OCI-M2 (cell line): ENCODE measurements around the gene MPZL3.
"Not testable (repeated sequence)": the region's sequence is repeated elsewhere in the genome, so short reads cannot be mapped to it uniquely, and the experiment has no call there.

Experiments
- DNase-seq: peaks from one replicate; lab custom pipeline; 2025; ENCODE audit not compliant: unreplicated experiment; lab: John Stamatoyannopoulos, UW

The MPZL3 gene

DNA sequence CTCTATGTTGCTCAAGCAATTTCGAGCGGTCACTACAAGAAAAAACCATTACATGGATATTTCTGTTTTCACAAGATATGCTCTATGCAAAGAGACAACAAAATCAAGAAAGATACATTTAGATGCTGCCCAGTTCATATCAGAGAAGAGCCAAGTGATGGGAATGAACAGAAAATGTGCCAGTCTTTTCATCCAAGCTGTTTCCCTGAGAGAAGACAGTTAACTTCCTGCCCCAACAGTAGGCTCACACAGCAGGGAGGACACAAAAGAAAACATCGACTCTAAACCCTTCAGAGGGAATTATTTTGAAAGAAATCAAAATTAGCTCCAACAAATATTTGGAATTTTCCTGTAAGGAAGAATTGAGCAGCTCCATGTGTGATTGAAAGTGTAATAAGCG lies 39.0 kb downstream of the MPZL3 start:
- no peak for DNase-seq

- DNase-seq: no peak
Observed at GRCh38 chr11:118212781-118213191, 39.4 kb downstream of the MPZL3 start.

DNA sequence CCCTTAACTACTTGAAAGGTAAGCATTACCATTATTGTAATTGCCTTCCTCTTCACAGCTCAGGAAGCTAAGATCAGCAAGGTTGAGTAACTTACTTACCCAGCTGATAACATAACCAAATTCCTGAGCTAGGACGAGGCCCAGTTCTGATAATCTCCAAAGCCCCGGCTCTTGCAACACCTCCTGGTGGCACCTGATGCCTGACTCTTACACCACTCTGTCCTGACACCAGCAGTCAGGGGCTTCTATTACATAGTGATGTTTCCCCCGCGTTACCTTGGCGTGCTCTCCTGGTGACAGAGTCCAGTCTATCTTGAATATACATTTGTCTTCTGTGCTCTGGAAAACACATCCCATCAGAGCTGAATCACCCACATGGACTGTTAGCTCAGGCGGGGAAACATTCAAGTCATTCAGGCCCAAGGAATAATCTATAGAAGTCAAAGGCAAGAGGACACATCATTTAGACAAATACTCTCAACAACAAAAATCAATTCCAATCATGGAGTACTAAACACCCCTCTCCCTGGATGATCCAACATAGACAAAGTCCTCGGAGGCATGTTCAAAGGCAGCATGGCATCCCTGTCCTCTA lies 39.9 kb downstream of the MPZL3 start:
- DNase-seq: no peak

- no peak for DNase-seq
Observed at GRCh38 chr11:118211006-118211405, 41.2 kb downstream of the MPZL3 start.

- no peak for DNase-seq
Observed at GRCh38 chr11:118210323-118210722, 41.8 kb downstream of the MPZL3 start.

GRCh38 chr11:118209033-118209432 lies 43.1 kb downstream of the MPZL3 start:
- DNase-seq: no peak

- DNase-seq: no peak
Observed at GRCh38 chr11:118207079-118207478, 45.1 kb downstream of the MPZL3 start.

DNA sequence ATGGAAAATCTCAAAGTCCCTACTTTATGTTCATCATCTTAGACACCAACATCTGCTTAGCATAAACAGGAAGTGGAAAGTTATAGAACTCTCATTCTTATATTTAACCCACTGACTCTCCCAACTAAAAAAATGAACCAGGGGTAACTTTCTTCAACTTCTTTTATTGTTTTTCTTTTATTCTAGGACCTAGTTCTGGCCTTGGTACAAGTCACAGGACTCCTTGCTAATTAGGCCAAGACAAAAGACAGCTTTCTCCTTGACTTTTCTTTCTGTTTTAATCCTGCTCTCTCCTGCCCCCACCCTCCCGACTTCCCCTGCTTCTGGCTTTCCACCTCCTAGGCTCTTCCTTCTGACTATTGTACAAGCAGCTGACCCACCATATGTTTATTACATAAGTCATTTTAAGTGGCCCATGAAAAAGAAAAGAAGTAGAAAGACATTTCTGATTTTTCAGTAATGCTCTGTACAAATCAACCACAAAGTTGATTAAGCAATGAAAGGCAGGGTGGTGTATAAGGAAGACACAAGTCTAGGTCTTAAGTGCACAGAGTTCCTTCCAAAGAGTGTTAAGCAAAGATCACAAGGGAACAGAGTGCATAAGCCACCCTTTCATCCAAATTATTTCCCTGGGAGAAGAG lies 45.7 kb downstream of the MPZL3 start:
- no peak for DNase-seq

- DNase-seq: no peak
Observed at GRCh38 chr11:118205606-118206378, 46.4 kb downstream of the MPZL3 start.

- DNase-seq: no peak
Observed at GRCh38 chr11:118202599-118203422, 49.4 kb downstream of the MPZL3 start.

GRCh38 chr11:118201966-118202365 lies 50.2 kb downstream of the MPZL3 start:
- no peak for DNase-seq

GRCh38 chr11:118200901-118201680 lies 51.1 kb downstream of the MPZL3 start:
- no peak for DNase-seq

GRCh38 chr11:118200497-118200896 lies 51.7 kb downstream of the MPZL3 start:
- no peak for DNase-seq

GRCh38 chr11:118199135-118199534 lies 53.0 kb downstream of the MPZL3 start:
- DNase-seq: no peak

DNA sequence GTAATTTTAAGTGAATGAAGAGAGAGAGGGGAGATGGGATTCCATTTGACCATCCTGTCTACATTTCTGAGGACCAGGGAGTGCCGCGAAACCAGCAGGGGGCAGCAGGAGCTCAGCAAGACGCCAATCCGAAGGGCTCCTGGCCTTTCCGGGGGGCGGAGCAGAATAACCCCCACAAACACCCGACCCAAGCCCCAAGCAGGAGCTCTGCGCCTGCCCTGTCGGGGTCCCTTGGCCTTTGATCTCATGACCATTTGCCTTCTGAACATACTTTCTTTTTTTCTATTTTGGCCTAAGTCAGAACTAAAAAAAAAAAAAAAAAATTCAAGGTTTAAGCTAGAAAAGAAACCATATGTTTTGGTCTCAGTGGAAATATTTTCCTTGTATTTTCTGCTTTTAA lies 53.8 kb downstream of the MPZL3 start:
- no peak for DNase-seq

DNA sequence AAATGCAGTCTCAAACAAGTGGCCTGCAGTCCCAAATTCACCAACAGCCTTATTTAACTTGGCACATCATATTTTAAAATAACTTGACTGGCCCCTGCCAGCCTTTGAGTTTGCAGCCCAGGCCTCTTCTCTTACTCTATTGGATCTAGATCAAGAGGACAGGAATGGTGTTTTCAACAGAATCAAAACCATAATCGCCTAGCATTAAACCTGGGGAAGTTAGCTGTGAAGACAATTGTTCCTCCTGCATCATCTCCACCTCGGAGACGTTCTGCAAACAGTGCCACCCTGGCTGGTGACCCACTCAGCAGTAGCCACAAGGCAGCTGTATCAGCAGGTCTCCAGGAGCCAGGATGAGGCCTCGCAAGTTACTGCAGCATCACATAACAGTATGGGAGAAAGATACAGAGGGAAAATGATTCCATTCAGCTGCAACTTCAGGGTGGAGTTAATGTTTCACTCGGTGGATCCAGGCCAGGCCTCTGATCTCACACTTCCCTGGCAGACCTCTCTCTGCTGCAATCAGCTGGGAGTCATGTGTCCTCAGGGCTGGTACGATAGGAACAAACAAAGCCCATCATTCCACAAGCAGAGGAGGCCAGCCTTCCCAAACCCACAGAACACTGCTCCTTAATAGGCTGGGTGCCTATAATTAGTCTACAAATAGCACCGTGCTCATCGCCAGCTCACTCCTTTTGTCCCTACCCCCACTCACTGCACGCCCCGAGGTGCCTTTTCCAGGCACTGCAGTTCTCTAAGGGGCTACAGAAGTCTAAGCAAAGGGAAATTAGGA lies 57.1 kb downstream of the MPZL3 start:
- DNase-seq: no peak

- no peak for DNase-seq
Observed at GRCh38 chr11:118193910-118194566, 58.1 kb downstream of the MPZL3 start.

DNA sequence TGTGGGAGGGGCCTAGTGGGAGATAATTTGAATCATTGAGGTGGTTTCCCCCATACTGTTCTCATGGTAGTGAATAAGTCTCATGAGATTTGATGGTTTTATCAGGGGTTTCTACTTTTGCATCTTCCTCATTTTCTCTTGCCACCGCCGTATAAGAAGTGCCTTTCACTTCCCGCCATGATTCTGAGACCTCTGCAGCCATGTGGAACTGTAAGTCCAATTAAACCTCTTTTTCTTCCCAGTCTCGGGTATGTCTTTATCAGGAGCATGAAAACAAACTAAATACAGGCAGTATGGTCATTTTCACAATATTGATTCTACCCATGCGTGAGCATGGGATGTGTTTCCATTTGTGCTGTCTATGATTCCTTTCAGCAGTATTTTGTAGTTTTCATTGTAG lies 59.3 kb downstream of the MPZL3 start:
- not testable (repeated sequence) for DNase-seq

GRCh38 chr11:118190942-118191506 lies 61.1 kb downstream of the MPZL3 start:
- DNase-seq: not testable (repeated sequence)
